Gastrocnemius medialis (tissue), 4 donors: ENCODE data around the gene MMP14.

Source experiments
- POLR2A ChIP-seq, 2 donors: fragments of 450-650 bp; IDR thresholded peaks; one replicate each; pipeline ENCODE4 v1.6.1; 2017; ENCODE audit warnings: antibody characterized with exemption in 2 of 2, mild to moderate bottlenecking in 2 of 2, moderate library complexity in 2 of 2
- TF ChIP-seq, protein P1 (sequence below), 5 experiments: fragments of 450-650 bp in 3 of 5; fragments of 200-600 bp in 2 of 5; sonication (generic) in 2 of 5; IDR thresholded peaks in 4 of 5; conservative IDR thresholded peaks in 1 of 5; 1 replicate in 4 of 5; 2 replicates in 1 of 5; pipeline ENCODE4 v1.5.1; 2016 to 2019; ENCODE audit warnings: antibody characterized with exemption in 5 of 5, mild to moderate bottlenecking in 3 of 5, moderate library complexity in 3 of 5

GRCh38 chr14:22838631-22839041, 2.3 kb downstream of the MMP14 start:
- TF ChIP-seq, protein P1, sequence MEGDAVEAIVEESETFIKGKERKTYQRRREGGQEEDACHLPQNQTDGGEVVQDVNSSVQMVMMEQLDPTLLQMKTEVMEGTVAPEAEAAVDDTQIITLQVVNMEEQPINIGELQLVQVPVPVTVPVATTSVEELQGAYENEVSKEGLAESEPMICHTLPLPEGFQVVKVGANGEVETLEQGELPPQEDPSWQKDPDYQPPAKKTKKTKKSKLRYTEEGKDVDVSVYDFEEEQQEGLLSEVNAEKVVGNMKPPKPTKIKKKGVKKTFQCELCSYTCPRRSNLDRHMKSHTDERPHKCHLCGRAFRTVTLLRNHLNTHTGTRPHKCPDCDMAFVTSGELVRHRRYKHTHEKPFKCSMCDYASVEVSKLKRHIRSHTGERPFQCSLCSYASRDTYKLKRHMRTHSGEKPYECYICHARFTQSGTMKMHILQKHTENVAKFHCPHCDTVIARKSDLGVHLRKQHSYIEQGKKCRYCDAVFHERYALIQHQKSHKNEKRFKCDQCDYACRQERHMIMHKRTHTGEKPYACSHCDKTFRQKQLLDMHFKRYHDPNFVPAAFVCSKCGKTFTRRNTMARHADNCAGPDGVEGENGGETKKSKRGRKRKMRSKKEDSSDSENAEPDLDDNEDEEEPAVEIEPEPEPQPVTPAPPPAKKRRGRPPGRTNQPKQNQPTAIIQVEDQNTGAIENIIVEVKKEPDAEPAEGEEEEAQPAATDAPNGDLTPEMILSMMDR (IDR thresholded peaks at IDR 0.05 in 4 of 5, conservative IDR thresholded peaks at IDR 0.05 in 1 of 5): no peak
- no peak for TF ChIP-seq POLR2A (IDR thresholded peaks at IDR 0.05)
